Mammary epithelial cell (primary cell): ENCODE data around the gene RNU1-1.
"Not testable (repeated sequence)": the region's sequence is repeated elsewhere in the genome, so short reads cannot be mapped to it uniquely, and the experiment has no call there.

Experiments
- CTCF ChIP-seq, 2 donors: IDR thresholded peaks in 1 of 2; conservative IDR thresholded peaks in 1 of 2; 2 replicates each; pipeline ENCODE4 v1.5.1; 2011 to 2012; ENCODE audit warnings: inconsistent platforms in 2 of 2, low read length in 2 of 2, mild to moderate bottlenecking in 2 of 2, control low read depth in 1 of 2, low read depth in 1 of 2; ENCODE audit not compliant: insufficient read depth in 1 of 2; ENCODE audit errors: extremely low read depth in 1 of 2
- EZH2 ChIP-seq: IDR thresholded peaks from 2 replicates; pipeline ENCODE4 v1.6.1; 2012; ENCODE audit warnings: low read length, inconsistent platforms, borderline replicate concordance

GRCh38 chr1:16492937-16493336, 21.1 kb downstream of the RNU1-1 start:
- TF ChIP-seq CTCF (conservative IDR thresholded peaks at IDR 0.05 in 1 of 2, IDR thresholded peaks at IDR 0.05 in 1 of 2; ENCODE audit: extremely low read depth in 1 of 2, insufficient read depth in 1 of 2, low read depth in 1 of 2, low read length in 2 of 2); EZH2: not testable (repeated sequence)
